SK-N-MC (cell line): ENCODE measurements around the gene CYP19A1.

Experiments
- EZH2 ChIP-seq: fragments of 200-600 bp; sonication (generic); IDR thresholded peaks from one replicate; pipeline ENCODE4 v1.6.1; 2017; ENCODE audit warnings: antibody characterized with exemption
- FOXP2 ChIP-seq: optimal IDR thresholded peaks from 2 replicates; pipeline ENCODE3; 2011; ENCODE audit warnings: mild to moderate bottlenecking, moderate library complexity; ENCODE audit not compliant: insufficient read depth; ENCODE audit errors: extremely low read length, control extremely low read depth
- POLR2AphosphoS5 ChIP-seq: IDR thresholded peaks from 2 replicates; pipeline ENCODE4 v1.6.1; 2012; ENCODE audit warnings: mild to moderate bottlenecking, low read depth, low read length, borderline replicate concordance

- no peak for TF ChIP-seq EZH2
- TF ChIP-seq FOXP2 = no peak
- TF ChIP-seq POLR2AphosphoS5 = no peak
Observed at GRCh38 chr15:51307811-51308210, 30.6 kb downstream of the CYP19A1 start.
